Neural progenitor cell (in vitro differentiated cells): ENCODE results near the gene ATXN10. TPM values are rescaled to one million over a fixed set of nuclear protein-coding genes. Genes with fewer than 3 reads are reported as not detected.

Experiments used
- DNase-seq: peaks from one replicate; pipeline ENCODE4 v3.0.0-alpha.2; 2016; ENCODE audit warnings: low spot score
- H2AFZ ChIP-seq: fragments of 200-600 bp; sonication (generic); replicated peaks from 2 replicates; pipeline ENCODE4 v1.6.1; 2016; ENCODE audit warnings: antibody characterized with exemption
- H3F3A ChIP-seq: fragments of 200-600 bp; sonication (generic); 2 replicates; pipeline ENCODE4 v1.6.1; 2016; ENCODE audit warnings: antibody characterized with exemption, low read depth
- H3K27ac ChIP-seq: fragments of 200-600 bp; sonication (generic); 2 replicates; pipeline ENCODE4 v1.5.1; 2016; ENCODE audit warnings: mild to moderate bottlenecking
- H3K27me3 ChIP-seq: fragments of 200-600 bp; sonication (generic); 2 replicates; pipeline ENCODE4 v1.6.1; 2016; ENCODE audit warnings: mild to moderate bottlenecking, moderate library complexity
- H3K36me3 ChIP-seq: fragments of 200-600 bp; sonication (generic); 2 replicates; pipeline ENCODE4 v1.5.1; 2016
- H3K4me1 ChIP-seq: fragments of 200-600 bp; sonication (generic); 2 replicates; pipeline ENCODE4 v1.6.1; 2016; ENCODE audit warnings: mixed run types
- H3K4me2 ChIP-seq: fragments of 200-600 bp; sonication (generic); 2 replicates; pipeline ENCODE4 v1.6.1; 2016
- H3K4me3 ChIP-seq: fragments of 200-600 bp; sonication (generic); 2 replicates; pipeline ENCODE4 v1.5.1; 2016
- H3K79me2 ChIP-seq: fragments of 200-600 bp; sonication (generic); 2 replicates; pipeline ENCODE4 v1.6.1; 2016; ENCODE audit warnings: low read depth
- H3K9ac ChIP-seq: fragments of 200-600 bp; sonication (generic); 2 replicates; pipeline ENCODE4 v1.6.1; 2016
- H3K9me3 ChIP-seq: fragments of 200-600 bp; sonication (generic); 2 replicates; pipeline ENCODE4 v1.5.1; 2016; ENCODE audit warnings: low read depth
- H4K20me1 ChIP-seq: fragments of 200-600 bp; sonication (generic); 2 replicates; pipeline ENCODE4 v1.6.1; 2016; ENCODE audit warnings: low read depth
- H3K27ac Mint-ChIP-seq: 3 replicates; pipeline ENCODE4 v1.8.0; 2021; ENCODE audit warnings: mixed read lengths
- H3K27me3 Mint-ChIP-seq: 2 replicates; pipeline ENCODE4 v1.8.0; 2022; ENCODE audit warnings: low read depth, mild to moderate bottlenecking, inconsistent platforms, moderate library complexity, mixed read lengths; ENCODE audit not compliant: insufficient read depth
- H3K36me3 Mint-ChIP-seq: 3 replicates; pipeline ENCODE4 v1.8.0; 2021; ENCODE audit warnings: mixed read lengths
- H3K4me1 Mint-ChIP-seq: 3 replicates; pipeline ENCODE4 v1.8.0; 2021; ENCODE audit warnings: mixed read lengths
- H3K4me3 Mint-ChIP-seq: 3 replicates; pipeline ENCODE4 v1.8.0; 2021; ENCODE audit warnings: mild to moderate bottlenecking, moderate library complexity, mixed read lengths
- H3K9me3 Mint-ChIP-seq: 3 replicates; pipeline ENCODE4 v1.8.0; 2020; ENCODE audit warnings: mixed read lengths
- EZH2 ChIP-seq: fragments of 200-600 bp; sonication (generic); IDR thresholded peaks from 2 replicates; pipeline ENCODE4 v1.6.1; 2017; ENCODE audit warnings: antibody characterized with exemption, mild to moderate bottlenecking, moderate library complexity
- EZH2phosphoT487 ChIP-seq: fragments of 200-600 bp; sonication (generic); IDR thresholded peaks from 2 replicates; pipeline ENCODE4 v1.6.1; 2017; ENCODE audit warnings: antibody characterized with exemption
- total RNA-seq: library from RNA; depleted of rRNA; stranded (reverse); fragments of >200 nt; gene quantifications from 2 replicates; pipeline ENCODE4 v1.2.3, GENCODE V29; 2015; ENCODE audit warnings: low replicate concordance
- TF ChIP-seq, protein P1 (sequence below): fragments of 200-600 bp; sonication (generic); IDR thresholded peaks from 2 replicates; pipeline ENCODE4 v1.5.1; 2017; ENCODE audit warnings: antibody characterized with exemption, mild to moderate bottlenecking

The ATXN10 gene
- total RNA-seq, 1 donor from 2014 or later = 168 TPM

GRCh38 chr22:45686836-45687235 is 15.2 kb downstream of the ATXN10 start:
- peaks cover 12% of the 10 kb centered on the region for H3K36me3 Mint-ChIP-seq
- TF ChIP-seq, protein P1, sequence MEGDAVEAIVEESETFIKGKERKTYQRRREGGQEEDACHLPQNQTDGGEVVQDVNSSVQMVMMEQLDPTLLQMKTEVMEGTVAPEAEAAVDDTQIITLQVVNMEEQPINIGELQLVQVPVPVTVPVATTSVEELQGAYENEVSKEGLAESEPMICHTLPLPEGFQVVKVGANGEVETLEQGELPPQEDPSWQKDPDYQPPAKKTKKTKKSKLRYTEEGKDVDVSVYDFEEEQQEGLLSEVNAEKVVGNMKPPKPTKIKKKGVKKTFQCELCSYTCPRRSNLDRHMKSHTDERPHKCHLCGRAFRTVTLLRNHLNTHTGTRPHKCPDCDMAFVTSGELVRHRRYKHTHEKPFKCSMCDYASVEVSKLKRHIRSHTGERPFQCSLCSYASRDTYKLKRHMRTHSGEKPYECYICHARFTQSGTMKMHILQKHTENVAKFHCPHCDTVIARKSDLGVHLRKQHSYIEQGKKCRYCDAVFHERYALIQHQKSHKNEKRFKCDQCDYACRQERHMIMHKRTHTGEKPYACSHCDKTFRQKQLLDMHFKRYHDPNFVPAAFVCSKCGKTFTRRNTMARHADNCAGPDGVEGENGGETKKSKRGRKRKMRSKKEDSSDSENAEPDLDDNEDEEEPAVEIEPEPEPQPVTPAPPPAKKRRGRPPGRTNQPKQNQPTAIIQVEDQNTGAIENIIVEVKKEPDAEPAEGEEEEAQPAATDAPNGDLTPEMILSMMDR = no peak
- no peak for TF ChIP-seq EZH2
- TF ChIP-seq EZH2phosphoT487 = no peak
- no peaks in the 10 kb centered on the region for H3K9me3 ChIP-seq
- no peak overlapping the region for H3K4me2 ChIP-seq
- no peaks in the 10 kb centered on the region for H3K4me1 ChIP-seq
- no peak overlapping the region for H3K9ac ChIP-seq
- no peaks in the 10 kb centered on the region for H3K9me3 Mint-ChIP-seq
- peaks cover 100% of the 10 kb centered on the region for H3K79me2 ChIP-seq
- no peak overlapping the region for H3K27ac Mint-ChIP-seq
- H4K20me1 ChIP-seq = peaks cover 92% of the 10 kb centered on the region
- DNase-seq = no peak
- H3K27ac ChIP-seq = no peak overlapping the region
- H3K36me3 ChIP-seq = no peaks in the 10 kb centered on the region
- H3K27me3 ChIP-seq = no peaks in the 10 kb centered on the region
- no peak overlapping the region for H3K4me3 ChIP-seq
- peaks cover 14% of the 10 kb centered on the region for H3K4me1 Mint-ChIP-seq
- no peak overlapping the region for H3K4me3 Mint-ChIP-seq
- H3F3A ChIP-seq = no peaks in the 10 kb centered on the region
- H3K27me3 Mint-ChIP-seq = no peaks in the 10 kb centered on the region
- no peak overlapping the region for H2AFZ ChIP-seq

DNA sequence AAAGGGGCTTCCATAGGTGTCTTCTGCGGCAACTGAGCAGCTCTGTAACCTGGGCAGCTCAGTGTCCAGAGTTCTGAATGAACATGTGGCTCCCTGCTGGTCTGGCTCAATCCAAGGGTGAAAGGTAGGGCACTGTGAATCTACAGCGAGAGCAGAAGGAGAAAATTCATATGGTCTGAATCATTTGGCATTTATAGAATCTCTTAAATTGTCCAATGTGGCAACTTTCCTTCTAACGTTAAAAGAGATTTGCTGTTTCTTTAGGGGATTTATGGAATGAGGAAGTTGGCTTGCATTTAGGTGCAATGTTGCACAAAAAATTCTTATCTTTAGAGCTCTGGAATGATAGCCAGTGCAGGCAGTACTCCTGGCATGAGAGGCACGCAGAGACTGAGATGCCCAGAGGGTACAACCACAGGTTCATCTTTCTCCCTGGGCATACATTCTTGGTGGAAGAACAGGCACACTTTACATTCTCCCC is 17.0 kb downstream of the ATXN10 start:
- Histone ChIP-seq H3K9me3 (no peaks in the 10 kb centered on the region), H3K4me3 (no peak overlapping the region), H2AFZ (no peak overlapping the region), H3K27ac (no peak overlapping the region), H3K36me3 (peaks cover 9% of the 10 kb centered on the region), H4K20me1 (peaks cover 74% of the 10 kb centered on the region), H3F3A (no peaks in the 10 kb centered on the region), H3K4me1 (no peaks in the 10 kb centered on the region), H3K79me2 (peaks cover 86% of the 10 kb centered on the region), H3K27me3 (no peaks in the 10 kb centered on the region), H3K4me2 (no peak overlapping the region), H3K9ac (no peak overlapping the region)
- H3K9me3 Mint-ChIP-seq = no peaks in the 10 kb centered on the region
- peaks cover 28% of the 10 kb centered on the region for H3K36me3 Mint-ChIP-seq
- DNase-seq = no peak
- H3K4me1 Mint-ChIP-seq = peaks cover 14% of the 10 kb centered on the region
- TF ChIP-seq, protein P1 = no peak
- TF ChIP-seq EZH2phosphoT487 (no peak), EZH2 (no peak)
- H3K4me3 Mint-ChIP-seq = no peak overlapping the region
- no peak overlapping the region for H3K27ac Mint-ChIP-seq
- H3K27me3 Mint-ChIP-seq = no peaks in the 10 kb centered on the region

GRCh38 chr22:45689211-45689610 is 17.6 kb downstream of the ATXN10 start:
- Histone ChIP-seq H3K9ac (no peak overlapping the region), H3K36me3 (peaks cover 9% of the 10 kb centered on the region), H3F3A (no peaks in the 10 kb centered on the region), H4K20me1 (peaks cover 68% of the 10 kb centered on the region), H2AFZ (no peak overlapping the region), H3K4me3 (no peak overlapping the region), H3K79me2 (peaks cover 80% of the 10 kb centered on the region), H3K27ac (no peak overlapping the region), H3K9me3 (no peaks in the 10 kb centered on the region), H3K4me2 (no peak overlapping the region), H3K27me3 (no peaks in the 10 kb centered on the region), H3K4me1 (no peaks in the 10 kb centered on the region)
- Mint-ChIP-seq H3K27me3 (no peaks in the 10 kb centered on the region), H3K36me3 (peaks cover 34% of the 10 kb centered on the region), H3K4me1 (peaks cover 14% of the 10 kb centered on the region), H3K4me3 (no peak overlapping the region), H3K27ac (no peak overlapping the region), H3K9me3 (no peaks in the 10 kb centered on the region)
- DNase-seq = no peak
- TF ChIP-seq EZH2phosphoT487 (no peak), EZH2 (no peak)
- TF ChIP-seq, protein P1 = no peak
